Activated B cell treated with CpG ODN at 0.5 μM for 24 hours (primary cell): Measurements from ENCODE around the gene CYGB. TPM values are rescaled to one million over a fixed set of nuclear protein-coding genes. Genes with fewer than 3 reads are reported as not detected.
A peak's percentile ranks its signal among the peaks of the same experiment; 100 is the strongest.

Experiments used
- ATAC-seq: fragments of 200-7000 bp; cut with Tn5 transposase; one replicate; pipeline ENCODE4 v1.10.0; 2021; ENCODE audit warnings: low read depth, mild to moderate bottlenecking, moderate library complexity
- CTCF ChIA-PET: fragments of 350-600 bp; sonication (Branson Sonifier 250); formaldehyde crosslinking; loops from one replicate; lab custom pipeline; 2021; ENCODE audit warnings: antibody characterized with exemption; lab: Charles Lee
- POLR2A ChIA-PET: fragments of 350-600 bp; sonication (Branson Sonifier 250); formaldehyde crosslinking; loops from one replicate; lab custom pipeline; 2021; ENCODE audit warnings: antibody characterized with exemption; lab: Charles Lee
- DNase-seq: peaks from one replicate; pipeline ENCODE4 v3.0.0; 2022
- H3K27ac Mint-ChIP-seq: one replicate; pipeline ENCODE4 v1.8.0; 2020; ENCODE audit warnings: mixed read lengths
- H3K27me3 Mint-ChIP-seq: one replicate; pipeline ENCODE4 v1.8.0; 2021; ENCODE audit warnings: mixed read lengths
- H3K36me3 Mint-ChIP-seq: one replicate; pipeline ENCODE4 v1.8.0; 2021; ENCODE audit warnings: low read depth, mixed read lengths
- H3K4me1 Mint-ChIP-seq: one replicate; pipeline ENCODE4 v1.8.0; 2021; ENCODE audit warnings: mixed read lengths
- H3K4me3 Mint-ChIP-seq: one replicate; pipeline ENCODE4 v1.8.0; 2020; ENCODE audit warnings: mild to moderate bottlenecking, mixed read lengths
- H3K9me3 Mint-ChIP-seq: one replicate; pipeline ENCODE4 v1.8.0; 2020; ENCODE audit warnings: mixed read lengths
- CTCF ChIP-seq: fragments of 200-600 bp; IDR thresholded peaks from one replicate; pipeline ENCODE4 v1.8.0; 2022; ENCODE audit warnings: antibody characterized with exemption, mild to moderate bottlenecking
- intact Hi-C: fragments of 100-400 bp; cut with micrococcal nuclease; formaldehyde crosslinking; loops from one replicate; pipeline ENCODE4 v1.15.1; 2024
- total RNA-seq: library from RNA; stranded (reverse); gene quantifications from 2 replicates; pipeline ENCODE4 v1.2.3, GENCODE V29; 2022

The CYGB gene
- total RNA-seq, 1 donor from 2014 or later = 0.49 TPM

- Mint-ChIP-seq H3K36me3 (peaks cover 4% of the 10 kb centered on the region), H3K4me3 (no peak overlapping the region), H3K9me3 (no peaks in the 10 kb centered on the region), H3K27me3 (peaks cover 5% of the 10 kb centered on the region), H3K4me1 (peaks cover 45% of the 10 kb centered on the region), H3K27ac (peak overlapping the region; percentile 68)
- intact Hi-C loops = no loop called here
- ChIA-PET CTCF (interaction anchor here (1.6 to 1.9 kb wide), 2 partner anchors 9 to 13 kb away, joined by 3 to 4 read pairs; no protein-coding TSS in a partner anchor), POLR2A (no interaction called here)
- ATAC-seq = no peak
- TF ChIP-seq CTCF = no peak
- DNase-seq = no peak
Observed at GRCh38 chr17:76532072-76532651, 5.3 kb downstream of the CYGB start.

- no peak for TF ChIP-seq CTCF
- ATAC-seq (no peak), DNase-seq (no peak)
- H3K36me3 Mint-ChIP-seq = peaks cover 4% of the 10 kb centered on the region
- intact Hi-C loops = no loop called here
- peaks cover 43% of the 10 kb centered on the region for H3K4me1 Mint-ChIP-seq
- ChIA-PET CTCF (interaction anchor here (1.6 kb wide), 1 partner anchor 8 kb away, joined by 3 read pairs; no protein-coding TSS in a partner anchor), POLR2A (interaction anchor here (0.7 kb wide), 1 partner anchor 9 kb away, joined by 3 read pairs; no protein-coding TSS in a partner anchor)
- peak overlapping the region; percentile 68 for H3K27ac Mint-ChIP-seq
- H3K27me3 Mint-ChIP-seq = peaks cover 3% of the 10 kb centered on the region
- no peaks in the 10 kb centered on the region for H3K9me3 Mint-ChIP-seq
- peak overlapping the region; percentile 19 for H3K4me3 Mint-ChIP-seq
Observed at GRCh38 chr17:76531486-76532038, 5.9 kb downstream of the CYGB start.

- Mint-ChIP-seq H3K27ac (peak overlapping the region; percentile 77), H3K36me3 (peaks cover 4% of the 10 kb centered on the region), H3K4me3 (no peak overlapping the region), H3K4me1 (peaks cover 46% of the 10 kb centered on the region), H3K27me3 (peaks cover 3% of the 10 kb centered on the region), H3K9me3 (no peaks in the 10 kb centered on the region)
- DNase-seq (no peak), ATAC-seq (no peak)
- CTCF ChIA-PET = interaction anchor here (1.6 kb wide), 1 partner anchor 8 kb away, joined by 3 read pairs; no protein-coding TSS in a partner anchor
- intact Hi-C loops = no loop called here
- POLR2A ChIA-PET = interaction anchor here (0.7 to 4.0 kb wide), 3 partner anchors 9 to 26 kb away, joined by 3 to 85 read pairs (median 51); no protein-coding TSS in a partner anchor
- TF ChIP-seq CTCF = no peak
Observed at GRCh38 chr17:76530811-76531485, 6.6 kb downstream of the CYGB start.

GRCh38 chr17:76530095-76530723 lies 7.3 kb downstream of the CYGB start:
- Mint-ChIP-seq H3K27me3 (peaks cover 2% of the 10 kb centered on the region), H3K27ac (peak overlapping the region; percentile 77), H3K36me3 (peaks cover 4% of the 10 kb centered on the region), H3K4me1 (peaks cover 46% of the 10 kb centered on the region), H3K4me3 (peak overlapping the region; percentile 32), H3K9me3 (no peaks in the 10 kb centered on the region)
- POLR2A ChIA-PET = interaction anchor here (1.1 to 4.0 kb wide), 3 partner anchors 15 to 30 kb away, joined by 3 to 85 read pairs (median 51); no protein-coding TSS in a partner anchor
- ATAC-seq (no peak), DNase-seq (no peak)
- CTCF ChIA-PET = interaction anchor here (3.0 kb wide), 1 partner anchor 15 kb away, joined by 32 read pairs; no protein-coding TSS in a partner anchor
- intact Hi-C loops = no loop called here
- TF ChIP-seq CTCF = no peak
